AG04450 (cell line): ENCODE measurements around the gene SERBP1. TPM values are rescaled to one million over a fixed set of nuclear protein-coding genes. Genes with fewer than 3 reads are reported as not detected.

ENCODE experiments used
- CTCF ChIA-PET: fragments of 300-600, 350-600 bp; formaldehyde crosslinking; extraction: SDS; loops from one replicate; lab custom pipeline; 2022; ENCODE audit warnings: antibody characterized with exemption, inconsistent platforms; lab: Charles Lee
- POLR2A ChIA-PET: fragments of 350-600 bp; formaldehyde crosslinking; extraction: SDS; loops from one replicate; lab custom pipeline; 2021; ENCODE audit warnings: antibody characterized with exemption, inconsistent platforms; lab: Yijun Ruan, JAX
- DNase-seq: peaks from one replicate; pipeline ENCODE4 v3.0.0-alpha.2; 2011; ENCODE audit warnings: low read depth, low spot score
- H3K27ac ChIP-seq: one replicate; pipeline ENCODE4 v1.5.1; 2012; ENCODE audit warnings: low read depth, low read length, control low read depth
- H3K27me3 ChIP-seq: one replicate; pipeline ENCODE4 v1.6.0; 2012; ENCODE audit warnings: low read length; ENCODE audit not compliant: control insufficient read depth, insufficient read depth
- H3K4me3 ChIP-seq: 2 replicates; pipeline ENCODE4 v1.5.1; 2011; ENCODE audit warnings: mild to moderate bottlenecking, low read depth, low read length, control low read depth
- H3K9me3 ChIP-seq: 2 replicates; pipeline ENCODE4 v1.5.1; 2012; ENCODE audit warnings: low read length; ENCODE audit not compliant: control insufficient read depth, insufficient read depth
- polyA plus RNA-seq: library from polyadenylated mRNA; depleted of rRNA; stranded (reverse); fragments of >200 nt; gene quantifications from 2 replicates; pipeline ENCODE4 v1.2.3, GENCODE V29; 2011
- TF ChIP-seq, protein P1 (sequence below): IDR thresholded peaks from 2 replicates; pipeline ENCODE4 v1.5.1; 2011; ENCODE audit warnings: low read depth, low read length, control low read depth, inconsistent platforms

Gene SERBP1
- polyA plus RNA-seq, 1 experiment = 273 TPM

DNA sequence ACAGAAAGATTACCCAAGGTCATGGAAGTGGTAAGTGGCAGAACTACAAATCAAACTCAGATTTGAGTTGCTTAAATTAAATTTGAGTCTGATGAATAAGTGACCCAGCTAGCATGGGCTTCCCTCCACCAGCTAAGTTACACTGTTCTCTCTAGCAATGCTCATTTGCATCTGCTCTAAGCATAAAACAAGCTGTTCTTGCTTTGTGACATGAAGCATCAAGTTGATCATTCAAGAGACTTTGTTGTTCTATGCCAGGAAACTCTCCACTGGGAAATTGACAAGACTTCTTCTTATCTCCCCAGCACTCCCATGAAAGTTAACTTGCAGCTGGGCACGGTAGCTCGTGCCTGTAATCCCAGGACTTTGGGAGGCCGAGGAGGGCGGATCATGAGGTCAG is 49.0 kb downstream of the SERBP1 start:
- Histone ChIP-seq H3K9me3 (peaks cover 8% of the 10 kb centered on the region), H3K27ac (no peak overlapping the region), H3K27me3 (no peaks in the 10 kb centered on the region), H3K4me3 (no peak overlapping the region)
- ChIA-PET POLR2A (no interaction called here), CTCF (no interaction called here)
- TF ChIP-seq, protein P1, sequence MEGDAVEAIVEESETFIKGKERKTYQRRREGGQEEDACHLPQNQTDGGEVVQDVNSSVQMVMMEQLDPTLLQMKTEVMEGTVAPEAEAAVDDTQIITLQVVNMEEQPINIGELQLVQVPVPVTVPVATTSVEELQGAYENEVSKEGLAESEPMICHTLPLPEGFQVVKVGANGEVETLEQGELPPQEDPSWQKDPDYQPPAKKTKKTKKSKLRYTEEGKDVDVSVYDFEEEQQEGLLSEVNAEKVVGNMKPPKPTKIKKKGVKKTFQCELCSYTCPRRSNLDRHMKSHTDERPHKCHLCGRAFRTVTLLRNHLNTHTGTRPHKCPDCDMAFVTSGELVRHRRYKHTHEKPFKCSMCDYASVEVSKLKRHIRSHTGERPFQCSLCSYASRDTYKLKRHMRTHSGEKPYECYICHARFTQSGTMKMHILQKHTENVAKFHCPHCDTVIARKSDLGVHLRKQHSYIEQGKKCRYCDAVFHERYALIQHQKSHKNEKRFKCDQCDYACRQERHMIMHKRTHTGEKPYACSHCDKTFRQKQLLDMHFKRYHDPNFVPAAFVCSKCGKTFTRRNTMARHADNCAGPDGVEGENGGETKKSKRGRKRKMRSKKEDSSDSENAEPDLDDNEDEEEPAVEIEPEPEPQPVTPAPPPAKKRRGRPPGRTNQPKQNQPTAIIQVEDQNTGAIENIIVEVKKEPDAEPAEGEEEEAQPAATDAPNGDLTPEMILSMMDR = no peak
- DNase-seq = no peak

DNA sequence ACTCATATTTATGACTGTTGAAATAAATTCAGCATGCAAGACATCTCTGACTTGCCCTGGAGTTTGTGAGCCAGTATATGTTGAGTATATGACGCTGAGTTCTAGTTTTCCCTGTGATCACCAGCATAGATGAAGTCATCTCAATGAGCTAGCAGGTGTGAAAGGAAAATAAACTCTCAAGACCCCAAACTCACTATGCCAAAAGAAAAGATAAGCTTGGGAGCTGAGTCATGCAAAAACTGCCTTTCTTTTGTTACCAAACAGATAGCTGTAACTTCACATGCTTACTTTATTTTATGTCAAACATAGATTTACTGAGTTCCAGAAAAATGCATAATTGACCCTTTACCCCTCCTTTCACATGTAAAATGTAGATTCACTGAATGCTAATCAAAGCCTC is 52.9 kb downstream of the SERBP1 start:
- H3K4me3 ChIP-seq = no peak overlapping the region
- TF ChIP-seq, protein P1 = no peak
- no peak overlapping the region for H3K27ac ChIP-seq
- CTCF ChIA-PET = interaction anchor here (1.1 kb wide), 1 partner anchor 163 kb away, joined by 3 read pairs; no protein-coding TSS in a partner anchor
- H3K9me3 ChIP-seq = no peaks in the 10 kb centered on the region
- POLR2A ChIA-PET = no interaction called here
- H3K27me3 ChIP-seq = no peaks in the 10 kb centered on the region
- no peak for DNase-seq

DNA sequence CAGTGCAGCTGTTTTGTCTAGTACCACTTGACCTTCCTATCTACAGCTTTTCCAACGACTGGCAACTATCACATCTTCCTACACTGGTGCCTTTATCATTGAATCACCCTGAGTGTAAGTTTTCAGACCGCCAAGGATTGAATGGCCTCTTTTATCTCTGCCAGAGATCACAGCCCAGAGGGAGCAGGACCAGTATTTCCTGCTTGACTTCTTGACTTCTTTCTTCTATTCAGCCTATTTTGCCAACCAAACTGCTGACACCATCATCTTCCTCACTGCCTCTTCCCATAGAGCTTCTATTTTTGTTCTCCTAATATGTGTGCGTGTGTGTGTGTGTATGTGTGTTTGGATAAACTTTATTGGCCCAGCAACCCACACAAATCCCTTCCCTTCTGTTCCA is 53.8 kb downstream of the SERBP1 start:
- H3K27ac ChIP-seq = no peak overlapping the region
- no peaks in the 10 kb centered on the region for H3K27me3 ChIP-seq
- no peaks in the 10 kb centered on the region for H3K9me3 ChIP-seq
- POLR2A ChIA-PET = no interaction called here
- H3K4me3 ChIP-seq = no peak overlapping the region
- TF ChIP-seq, protein P1 = no peak
- no peak for DNase-seq
- CTCF ChIA-PET = no interaction called here

DNA sequence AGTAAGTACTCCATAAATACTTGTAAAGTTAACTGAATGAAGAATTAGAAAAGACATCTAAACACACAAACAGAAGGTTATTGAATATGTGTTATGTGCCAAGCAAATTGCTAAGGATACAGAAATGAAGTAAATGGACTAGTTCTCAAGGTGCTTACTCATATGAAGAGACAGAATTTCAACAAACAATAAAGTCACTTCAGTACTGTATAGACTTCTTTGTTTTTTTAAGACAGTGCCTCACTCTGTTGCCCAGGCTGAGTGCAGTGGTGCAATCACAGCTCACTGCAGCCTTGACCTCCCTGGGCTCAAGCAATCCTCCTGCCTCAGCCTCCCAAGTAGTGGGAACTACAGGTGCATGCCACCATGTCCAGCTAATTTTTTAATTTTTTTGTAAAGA is 57.3 kb downstream of the SERBP1 start:
- CTCF ChIA-PET = interaction anchor here (3.0 kb wide), 1 partner anchor 26 kb away, joined by 10 read pairs; no protein-coding TSS in a partner anchor
- DNase-seq = no peak
- TF ChIP-seq, protein P1 = no peak

DNA sequence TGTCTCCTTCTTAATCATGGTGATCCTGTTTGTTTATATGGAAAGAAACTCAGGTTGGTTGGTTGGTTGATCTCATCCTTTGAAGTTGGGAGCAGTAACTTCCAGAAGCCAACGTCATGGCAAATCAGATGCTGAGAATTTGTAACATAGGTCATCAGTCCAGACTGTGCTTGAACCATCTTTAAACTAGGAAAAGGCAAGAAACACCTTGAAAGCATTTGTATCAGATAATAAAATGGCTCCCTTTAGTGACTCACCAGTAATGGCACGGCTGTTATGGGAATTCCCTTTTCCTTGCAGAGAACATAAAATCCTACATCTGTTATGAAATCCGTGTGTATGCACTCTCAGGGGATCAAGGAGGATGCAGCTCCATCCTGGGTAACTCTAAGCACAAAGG is 58.1 kb downstream of the SERBP1 start:
- Histone ChIP-seq H3K27me3 (no peaks in the 10 kb centered on the region), H3K27ac (no peak overlapping the region), H3K4me3 (no peak overlapping the region), H3K9me3 (no peaks in the 10 kb centered on the region)
- TF ChIP-seq, protein P1 = no peak
- no peak for DNase-seq
- CTCF ChIA-PET = interaction anchor here (3.0 kb wide), 1 partner anchor 25 kb away, joined by 10 read pairs; no protein-coding TSS in a partner anchor
- POLR2A ChIA-PET = no interaction called here

More for the DNA sequence above, 57.3 kb downstream of the SERBP1 start:
- Histone ChIP-seq H3K27ac (no peak overlapping the region), H3K9me3 (no peaks in the 10 kb centered on the region), H3K27me3 (no peaks in the 10 kb centered on the region), H3K4me3 (no peak overlapping the region)
- POLR2A ChIA-PET = no interaction called here
